Stimulated activated effector memory CD8-positive, alpha-beta T cell treated with anti-CD3 and anti-CD28 coated beads, Interleukin-12 subunit alpha, Interleukin-12 subunit beta, amount 100 ng/mL, for 72 hours (primary cell): Measurements from ENCODE around the gene ECSIT.

Source experiments
- ATAC-seq: fragments of 150-1000 bp; cut with Tn5 transposase; 2 replicates; pipeline ENCODE4 v1.10.0; 2021
- DNase-seq, 2 donors: peaks; one replicate each; pipeline ENCODE4 v3.0.0; 2021 to 2022; ENCODE audit warnings: low spot score in 2 of 2
- H3K27ac Mint-ChIP-seq: one replicate; pipeline ENCODE4 v1.8.0; 2022; ENCODE audit warnings: mild to moderate bottlenecking, mixed read lengths
- H3K36me3 Mint-ChIP-seq: one replicate; pipeline ENCODE4 v1.8.0; 2022; ENCODE audit warnings: mild to moderate bottlenecking, mixed read lengths
- H3K4me1 Mint-ChIP-seq: one replicate; pipeline ENCODE4 v1.8.0; 2022; ENCODE audit warnings: mixed read lengths
- H3K4me3 Mint-ChIP-seq: one replicate; pipeline ENCODE4 v1.8.0; 2022; ENCODE audit warnings: mild to moderate bottlenecking, mixed read lengths
- H3K9me3 Mint-ChIP-seq: one replicate; pipeline ENCODE4 v1.8.0; 2022; ENCODE audit warnings: mixed read lengths

Gene ECSIT

DNA sequence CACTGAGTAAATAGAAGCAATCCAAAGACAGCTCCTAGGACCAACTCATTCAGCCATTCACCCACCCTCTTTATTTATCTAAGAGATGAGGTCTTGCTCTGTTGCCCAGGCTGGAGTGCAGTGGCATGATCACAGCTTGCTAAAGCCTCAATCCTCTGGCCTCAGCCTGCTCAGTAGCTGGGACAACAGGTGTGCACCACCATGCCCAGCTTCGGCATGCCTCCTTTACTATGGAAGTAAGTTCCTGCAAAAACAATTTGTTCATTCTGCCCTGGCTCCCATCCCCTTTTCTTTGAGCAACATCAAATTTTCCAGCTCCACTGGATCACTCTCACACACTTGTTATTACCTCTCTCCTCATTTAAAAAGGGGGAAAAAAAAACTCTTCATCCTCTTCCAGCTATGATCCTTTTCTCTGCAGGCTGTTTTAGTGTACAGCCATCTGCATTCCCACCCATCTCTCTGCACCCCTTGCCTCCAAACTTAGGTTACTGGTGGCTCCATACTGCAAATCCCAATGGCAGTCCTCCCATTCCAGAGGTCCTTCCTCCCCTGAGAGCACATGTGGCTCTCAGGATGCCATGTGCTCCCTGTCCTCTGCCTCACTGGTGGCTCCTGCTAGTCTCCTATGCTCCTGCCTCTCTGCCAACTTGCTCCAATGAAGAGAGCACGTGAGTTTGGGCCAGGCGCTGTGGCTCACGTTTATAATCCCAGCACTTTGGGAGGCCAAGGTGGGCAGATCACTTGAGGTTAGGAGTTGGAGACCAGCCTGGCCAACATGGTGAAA, 27.9 kb upstream of the ECSIT start:
- peak overlapping the region; percentile 84 for H3K4me3 Mint-ChIP-seq
- H3K4me1 Mint-ChIP-seq: peaks cover 57% of the 10 kb centered on the region
- DNase-seq: no peak
- no peaks in the 10 kb centered on the region for H3K9me3 Mint-ChIP-seq
- H3K36me3 Mint-ChIP-seq: peaks cover 49% of the 10 kb centered on the region
- H3K27ac Mint-ChIP-seq: peak overlapping the region; percentile 90
- no peak for ATAC-seq

- Mint-ChIP-seq H3K9me3 (no peaks in the 10 kb centered on the region), H3K4me1 (peaks cover 47% of the 10 kb centered on the region), H3K27ac (peak overlapping the region; percentile 50), H3K4me3 (no peak overlapping the region), H3K36me3 (peaks cover 49% of the 10 kb centered on the region)
- no peak for DNase-seq
- ATAC-seq: no peak
These were observed 26.3 kb upstream of the ECSIT start for GRCh38 chr19:11555246-11555645.

GRCh38 chr19:11554160-11554559, 25.2 kb upstream of the ECSIT start:
- H3K36me3 Mint-ChIP-seq: peaks cover 46% of the 10 kb centered on the region
- DNase-seq: no peak
- peaks cover 40% of the 10 kb centered on the region for H3K4me1 Mint-ChIP-seq
- no peak for ATAC-seq
- no peaks in the 10 kb centered on the region for H3K9me3 Mint-ChIP-seq
- H3K4me3 Mint-ChIP-seq: no peak overlapping the region
- H3K27ac Mint-ChIP-seq: no peak overlapping the region

DNA sequence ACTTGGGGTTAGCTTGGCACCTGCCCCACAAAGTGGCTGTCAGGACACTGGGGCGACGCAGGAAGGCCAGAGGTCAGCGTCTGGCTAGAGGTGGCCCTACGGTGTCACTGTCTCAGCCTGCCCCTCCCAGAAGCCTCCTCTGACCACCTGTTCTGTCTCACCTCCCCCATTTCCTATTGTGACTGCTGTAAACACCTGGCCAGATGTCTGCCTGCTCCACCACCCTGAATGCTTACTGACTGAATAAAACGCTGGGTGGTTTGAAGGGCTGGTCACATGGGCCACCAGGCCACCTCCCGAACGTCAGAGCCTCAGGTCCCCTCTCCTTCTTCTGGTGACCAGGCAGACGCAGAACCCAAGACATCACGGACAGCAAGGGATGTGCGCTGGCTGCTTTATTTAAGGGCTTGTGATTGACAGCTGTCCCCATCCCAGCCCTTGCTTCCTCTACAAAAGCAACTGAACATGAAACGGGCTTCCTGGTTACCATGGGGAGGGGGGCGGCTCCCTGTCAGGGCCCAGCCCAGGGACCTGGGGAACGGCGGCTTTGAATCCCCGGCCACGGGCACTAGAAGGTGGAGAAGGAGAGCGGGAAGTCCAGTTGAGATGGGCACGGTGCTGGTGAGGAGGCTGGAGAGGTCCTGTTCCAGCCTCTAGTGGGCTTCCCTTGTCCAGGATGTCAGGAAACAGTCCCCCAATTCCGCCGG, 23.9 kb upstream of the ECSIT start:
- Mint-ChIP-seq H3K9me3 (no peaks in the 10 kb centered on the region), H3K4me1 (peaks cover 32% of the 10 kb centered on the region), H3K36me3 (peaks cover 37% of the 10 kb centered on the region), H3K27ac (peak overlapping the region; percentile 37), H3K4me3 (no peak overlapping the region)
- no peak for DNase-seq
- no peak for ATAC-seq

- DNase-seq (no peak), ATAC-seq (peak; percentile 34)
- H3K27ac Mint-ChIP-seq: no peak overlapping the region
- peaks cover 25% of the 10 kb centered on the region for H3K4me1 Mint-ChIP-seq
- no peak overlapping the region for H3K4me3 Mint-ChIP-seq
- no peaks in the 10 kb centered on the region for H3K9me3 Mint-ChIP-seq
- peaks cover 31% of the 10 kb centered on the region for H3K36me3 Mint-ChIP-seq
These were observed 22.8 kb upstream of the ECSIT start for GRCh38 chr19:11551603-11552235.

GRCh38 chr19:11550265-11550664, 21.3 kb upstream of the ECSIT start:
- Mint-ChIP-seq H3K4me1 (peaks cover 15% of the 10 kb centered on the region), H3K27ac (no peak overlapping the region), H3K36me3 (peaks cover 21% of the 10 kb centered on the region), H3K4me3 (no peak overlapping the region), H3K9me3 (no peaks in the 10 kb centered on the region)
- DNase-seq (no peak), ATAC-seq (no peak)

DNA sequence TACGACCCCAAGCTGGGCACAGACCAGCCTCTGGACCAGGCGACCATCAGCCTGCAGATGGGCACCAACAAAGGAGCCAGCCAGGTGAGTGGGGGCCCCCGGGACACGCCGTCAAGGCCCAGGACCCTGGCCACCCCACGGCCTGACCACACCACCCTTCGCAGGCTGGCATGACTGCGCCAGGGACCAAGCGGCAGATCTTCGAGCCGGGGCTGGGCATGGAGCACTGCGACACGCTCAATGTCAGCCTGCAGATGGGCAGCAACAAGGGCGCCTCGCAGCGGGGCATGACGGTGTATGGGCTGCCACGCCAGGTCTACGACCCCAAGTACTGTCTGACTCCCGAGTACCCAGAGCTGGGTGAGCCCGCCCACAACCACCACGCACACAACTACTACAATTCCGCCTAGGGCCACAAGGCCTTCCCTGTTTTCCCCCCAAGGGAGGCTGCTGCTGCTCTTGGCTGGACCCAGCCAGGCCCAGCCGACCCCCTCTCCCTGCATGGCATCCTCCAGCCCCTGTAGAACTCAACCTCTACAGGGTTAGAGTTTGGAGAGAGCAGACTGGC, 20.5 kb upstream of the ECSIT start:
- peak in 1 of 2 donors; percentile 40 for DNase-seq
- Mint-ChIP-seq H3K9me3 (no peaks in the 10 kb centered on the region), H3K27ac (no peak overlapping the region), H3K36me3 (peaks cover 13% of the 10 kb centered on the region), H3K4me3 (no peak overlapping the region), H3K4me1 (peaks cover 13% of the 10 kb centered on the region)
- ATAC-seq: no peak

DNA sequence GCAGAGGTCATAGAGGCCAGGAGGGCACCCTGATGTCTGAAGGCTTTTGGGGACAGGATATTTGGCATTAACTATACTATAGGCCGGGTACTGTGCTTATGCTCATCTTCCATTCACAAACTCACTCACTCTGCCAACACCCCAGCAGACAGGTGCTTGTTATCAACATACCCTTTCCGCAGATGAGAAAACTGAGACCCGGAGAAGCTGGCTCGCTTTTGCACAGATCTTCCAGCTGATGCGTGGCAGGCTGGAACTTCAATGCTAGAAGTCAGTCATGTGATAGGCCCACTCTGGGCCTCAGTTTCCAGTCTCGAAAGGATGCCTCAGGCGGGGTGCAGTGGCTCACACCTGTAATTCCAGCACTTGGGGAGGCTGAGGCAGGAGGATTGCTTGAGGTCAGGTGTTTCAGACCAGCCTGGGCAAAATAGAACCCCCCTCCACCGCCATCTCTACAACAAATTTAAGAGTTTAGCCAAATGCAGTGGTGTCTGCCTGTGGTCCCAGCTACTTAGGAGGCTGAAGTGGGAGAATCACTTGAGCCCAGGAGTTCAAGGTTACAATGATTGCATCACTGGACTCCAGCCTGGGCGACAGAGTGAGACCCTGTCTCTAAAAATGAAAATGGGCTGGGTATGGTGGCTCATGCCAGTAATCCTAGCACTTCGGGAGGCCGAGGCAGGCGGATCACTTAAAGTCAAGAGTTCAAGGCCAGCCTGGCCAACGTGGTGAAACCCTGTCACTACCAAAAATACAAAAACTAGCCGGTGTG, 19.2 kb upstream of the ECSIT start:
- DNase-seq: peak in 1 of 2 donors; percentile 34
- ATAC-seq: no peak
- Mint-ChIP-seq H3K36me3 (no peaks in the 10 kb centered on the region), H3K9me3 (no peaks in the 10 kb centered on the region), H3K4me1 (peaks cover 4% of the 10 kb centered on the region), H3K4me3 (no peak overlapping the region), H3K27ac (no peak overlapping the region)

- peaks cover 11% of the 10 kb centered on the region for H3K4me1 Mint-ChIP-seq
- H3K27ac Mint-ChIP-seq: no peak overlapping the region
- H3K4me3 Mint-ChIP-seq: no peak overlapping the region
- no peaks in the 10 kb centered on the region for H3K36me3 Mint-ChIP-seq
- H3K9me3 Mint-ChIP-seq: no peaks in the 10 kb centered on the region
- ATAC-seq: no peak
- no peak for DNase-seq
These were observed 12.3 kb upstream of the ECSIT start for GRCh38 chr19:11541238-11541637.

DNA sequence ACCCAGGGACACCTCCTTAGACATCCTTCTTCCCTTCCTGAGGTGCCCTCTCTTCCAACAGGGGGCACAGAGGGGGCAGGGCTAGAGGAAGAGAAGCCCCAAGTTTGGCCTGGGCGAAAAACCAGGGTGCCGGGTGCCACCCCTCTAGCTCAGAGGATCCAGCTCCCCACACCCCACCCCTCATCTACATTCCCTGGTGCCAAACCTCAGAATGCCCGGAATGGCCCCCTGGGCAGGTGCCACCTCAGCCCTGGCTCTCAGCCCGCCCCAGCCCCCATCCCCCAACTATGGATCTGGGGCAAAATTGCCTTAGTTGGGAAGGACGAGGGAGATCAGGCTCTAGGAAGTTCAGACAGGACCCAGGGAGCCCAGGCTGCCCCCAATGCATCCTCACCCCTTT, 11.7 kb upstream of the ECSIT start:
- peaks cover 10% of the 10 kb centered on the region for H3K4me1 Mint-ChIP-seq
- H3K4me3 Mint-ChIP-seq: no peak overlapping the region
- H3K36me3 Mint-ChIP-seq: no peaks in the 10 kb centered on the region
- H3K9me3 Mint-ChIP-seq: no peaks in the 10 kb centered on the region
- ATAC-seq (no peak), DNase-seq (no peak)
- no peak overlapping the region for H3K27ac Mint-ChIP-seq

GRCh38 chr19:11539495-11540365, 10.8 kb upstream of the ECSIT start:
- Mint-ChIP-seq H3K36me3 (no peaks in the 10 kb centered on the region), H3K9me3 (no peaks in the 10 kb centered on the region), H3K4me3 (no peak overlapping the region), H3K27ac (no peak overlapping the region), H3K4me1 (peaks cover 17% of the 10 kb centered on the region)
- DNase-seq (no peak), ATAC-seq (no peak)

DNA sequence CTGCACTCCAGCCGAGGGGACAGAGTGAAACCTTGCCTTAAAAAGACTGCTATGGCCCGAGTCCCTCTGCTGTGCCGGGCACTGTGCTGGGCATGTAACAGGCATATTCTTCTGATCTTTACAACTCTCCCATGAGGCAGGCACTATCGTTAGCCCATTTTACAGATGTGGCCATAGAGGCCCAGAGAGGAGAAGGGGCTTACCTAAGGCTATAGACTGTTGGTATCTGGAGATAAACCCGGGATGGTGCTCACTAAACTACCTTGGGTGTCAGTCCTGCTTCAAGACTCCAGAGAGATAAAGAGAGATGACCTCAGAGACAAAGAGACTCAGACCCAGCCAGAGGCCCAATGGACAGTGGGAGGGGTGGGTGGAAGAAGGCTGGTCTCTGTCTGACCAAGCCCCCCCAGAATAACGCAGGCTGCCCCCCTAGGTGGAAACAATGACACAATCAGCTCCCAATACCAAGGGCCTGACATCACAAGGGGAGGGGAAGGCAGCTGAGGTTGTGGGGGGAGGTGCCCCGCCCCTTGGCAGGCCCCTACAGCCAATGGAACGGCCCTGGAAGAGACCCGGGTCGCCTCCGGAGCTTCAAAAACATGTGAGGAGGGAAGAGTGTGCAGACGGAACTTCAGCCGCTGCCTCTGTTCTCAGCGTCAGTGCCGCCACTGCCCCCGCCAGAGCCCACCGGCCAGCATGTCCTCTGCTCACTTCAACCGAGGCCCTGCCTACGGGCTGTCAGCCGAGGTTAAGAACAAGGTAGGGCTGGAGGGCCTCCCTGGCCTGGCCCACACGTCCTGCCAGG, 9.5 kb upstream of the ECSIT start, which contains the start of gene CNN1:
TSS of gene CNN1 (plus strand) at position 620 of the 805 bp plus-strand sequence. CDS start at position 697, 77 bp downstream.
- Mint-ChIP-seq H3K36me3 (no peaks in the 10 kb centered on the region), H3K4me1 (peaks cover 26% of the 10 kb centered on the region), H3K4me3 (no peak within 1 kb of the TSS), H3K9me3 (no peaks in the 10 kb centered on the region), H3K27ac (no peak within 1 kb of the TSS)
- ATAC-seq: no peak
- DNase-seq: no peak

GRCh38 chr19:11535792-11536595, 7.1 kb upstream of the ECSIT start:
- H3K4me3 Mint-ChIP-seq: peak overlapping the region; percentile 54
- peak overlapping the region; percentile 54 for H3K27ac Mint-ChIP-seq
- H3K4me1 Mint-ChIP-seq: peaks cover 37% of the 10 kb centered on the region

More at GRCh38 chr19:11535792-11536595, 7.1 kb upstream of the ECSIT start:
- Mint-ChIP-seq H3K9me3 (no peaks in the 10 kb centered on the region), H3K36me3 (no peaks in the 10 kb centered on the region)
- DNase-seq (peak; percentile 96 to 97), ATAC-seq (peak; percentile 78)
